NCI-H510A treated with DMSO at 0.1 percent for 48 hours (cell line): ENCODE results near the gene COX19.

Source experiments
- DNase-seq: peaks from one replicate; lab custom pipeline; 2025; lab: John Stamatoyannopoulos, UW

The COX19 gene

GRCh38 chr7:991729-992656 is 16.6 kb upstream of the COX19 start:
- no peak for DNase-seq

- no peak for DNase-seq
Measured at GRCh38 chr7:990933-991728, 15.8 kb upstream of the COX19 start.

GRCh38 chr7:990352-990932 is 15.1 kb upstream of the COX19 start:
- no peak for DNase-seq

- DNase-seq = no peak
Measured at GRCh38 chr7:988963-989529, 13.7 kb upstream of the COX19 start.

- no peak for DNase-seq
Measured at GRCh38 chr7:988426-988911, 13.1 kb upstream of the COX19 start.

- no peak for DNase-seq
Measured at GRCh38 chr7:987909-988308, 12.6 kb upstream of the COX19 start.

- no peak for DNase-seq
Measured at GRCh38 chr7:986766-987751, 11.7 kb upstream of the COX19 start.

- no peak for DNase-seq
Measured at GRCh38 chr7:985915-986741, 10.8 kb upstream of the COX19 start.

GRCh38 chr7:985127-985416 is 9.7 kb upstream of the COX19 start:
- no peak for DNase-seq

GRCh38 chr7:984361-985126 is 9.2 kb upstream of the COX19 start:
- DNase-seq = no peak

- DNase-seq = no peak
Measured at GRCh38 chr7:983616-984071, 8.3 kb upstream of the COX19 start.

- no peak for DNase-seq
Measured at GRCh38 chr7:983004-983615, 7.8 kb upstream of the COX19 start, which contains the start of gene CYP2W1. Gene CYP2W1, plus strand, starts transcription at chr7:983181. Its CDS starts 31 bp downstream, at chr7:983212.

GRCh38 chr7:982511-983003 is 7.2 kb upstream of the COX19 start:
- no peak for DNase-seq

GRCh38 chr7:981793-982510 is 6.6 kb upstream of the COX19 start:
- no peak for DNase-seq

GRCh38 chr7:979886-980571 is 4.7 kb upstream of the COX19 start:
- no peak for DNase-seq

- DNase-seq = no peak
Measured at GRCh38 chr7:979151-979550, 3.8 kb upstream of the COX19 start.

- DNase-seq = no peak
Measured at GRCh38 chr7:978416-979091, 3.2 kb upstream of the COX19 start.
